Panc1 (cell line): ENCODE data around the gene NOX3. TPM values are rescaled to one million over a fixed set of nuclear protein-coding genes. Genes with fewer than 3 reads are reported as not detected.

Experiments
- ATAC-seq: fragments of 200-7000 bp; cut with Tn5 transposase; 2 replicates; pipeline ENCODE4 v1.9.1; 2020; ENCODE audit warnings: mild to moderate bottlenecking, moderate library complexity
- BruUV-seq: library from RNA; stranded (reverse); fragments of 400-500 nt; replicated peaks from 2 replicates; lab custom pipeline; 2021; lab: Mats Ljungman, UMichigan
- CTCF ChIA-PET: fragments of 300-600 bp; sonication (Branson Sonifier 250); formaldehyde crosslinking; loops from one replicate; lab custom pipeline; 2022; ENCODE audit warnings: antibody characterized with exemption; lab: Charles Lee
- POLR2A ChIA-PET: fragments of 300-600 bp; sonication (Branson Sonifier 250); formaldehyde crosslinking; loops from one replicate; lab custom pipeline; 2022; ENCODE audit warnings: antibody characterized with exemption; lab: Charles Lee
- DNase-seq: peaks from one replicate; pipeline ENCODE4 v3.0.0-alpha.2; 2010; ENCODE audit warnings: low read depth, low spot score
- H3K27ac ChIP-seq: 2 replicates; pipeline ENCODE4 v1.5.1; 2011; ENCODE audit warnings: mild to moderate bottlenecking, low read length, inconsistent platforms
- H3K27me3 ChIP-seq: fragments of 200-500 bp; sonication (Bioruptor generic); 2 replicates; pipeline ENCODE4 v1.6.0; 2014; ENCODE audit warnings: low read length, inconsistent platforms; ENCODE audit not compliant: control insufficient read depth, insufficient read depth
- H3K36me3 ChIP-seq: fragments of 200-500 bp; sonication (Bioruptor generic); 2 replicates; pipeline ENCODE4 v1.5.1; 2014; ENCODE audit warnings: inconsistent platforms, mild to moderate bottlenecking, low read length, moderate library complexity; ENCODE audit not compliant: control insufficient read depth, insufficient read depth
- H3K4me1 ChIP-seq: 2 replicates; pipeline ENCODE4 v1.5.1; 2011; ENCODE audit warnings: inconsistent platforms, mild to moderate bottlenecking, low read length, moderate library complexity; ENCODE audit not compliant: control insufficient read depth, insufficient read depth
- H3K4me3 ChIP-seq, 2 experiments: 2 replicates each; pipeline ENCODE4 v1.5.1; 2011 to 2012; ENCODE audit warnings: low read depth in 2 of 2, low read length in 2 of 2, mild to moderate bottlenecking in 2 of 2, inconsistent platforms in 1 of 2, moderate library complexity in 1 of 2
- H3K9me3 ChIP-seq: fragments of 200-500 bp; sonication (Bioruptor generic); 2 replicates; pipeline ENCODE4 v1.5.1; 2014; ENCODE audit warnings: low read depth, mild to moderate bottlenecking, inconsistent platforms, low read length, moderate library complexity; ENCODE audit not compliant: control insufficient read depth, insufficient read depth
- POLR2AphosphoS5 ChIP-seq: IDR thresholded peaks from 2 replicates; pipeline ENCODE4 v1.6.1; 2012; ENCODE audit warnings: mild to moderate bottlenecking, low read depth, low read length, moderate library complexity
- SIN3A ChIP-seq: IDR thresholded peaks from 2 replicates; pipeline ENCODE4 v1.6.1; 2012; ENCODE audit warnings: low read depth, mild to moderate bottlenecking, low read length, moderate library complexity, borderline replicate concordance; ENCODE audit not compliant: insufficient read depth
- TCF7L2 ChIP-seq: IDR thresholded peaks from 2 replicates; pipeline ENCODE4 v1.6.1; 2011; ENCODE audit warnings: mild to moderate bottlenecking, low read depth, low read length, inconsistent platforms
- in situ Hi-C: cut with HindIII; loops from 2 replicates; pipeline ENCODE4 v1.10.0; 2016; ENCODE audit warnings: low sequenced_read_pairs, low pct_unique_long_range_greater_than_20kb
- intact Hi-C: fragments of 100-400 bp; cut with micrococcal nuclease; formaldehyde crosslinking; loops from one replicate; pipeline ENCODE4 v1.10.0; 2022; ENCODE audit not compliant: unreplicated experiment
- total RNA-seq: library from RNA; stranded (reverse); gene quantifications from one replicate; pipeline ENCODE4 v1.2.1, GENCODE V29; 2021; ENCODE audit not compliant: unreplicated experiment
- TF ChIP-seq, protein P1 (sequence below): fragments of 450-650 bp; IDR thresholded peaks from 2 replicates; pipeline ENCODE4 v1.5.1; 2017; ENCODE audit warnings: mild to moderate bottlenecking
- TF ChIP-seq, protein P2 (sequence below), 2 experiments: IDR thresholded peaks; 2 replicates each; pipeline ENCODE4 v1.6.1; 2011 to 2012; ENCODE audit warnings: low read depth in 2 of 2, control low read depth in 1 of 2, low read length in 1 of 2, mild to moderate bottlenecking in 1 of 2, moderate library complexity in 1 of 2; ENCODE audit not compliant: insufficient read depth in 1 of 2

Gene NOX3
- total RNA-seq, 1 experiment from 2014 or later: not detected

DNA sequence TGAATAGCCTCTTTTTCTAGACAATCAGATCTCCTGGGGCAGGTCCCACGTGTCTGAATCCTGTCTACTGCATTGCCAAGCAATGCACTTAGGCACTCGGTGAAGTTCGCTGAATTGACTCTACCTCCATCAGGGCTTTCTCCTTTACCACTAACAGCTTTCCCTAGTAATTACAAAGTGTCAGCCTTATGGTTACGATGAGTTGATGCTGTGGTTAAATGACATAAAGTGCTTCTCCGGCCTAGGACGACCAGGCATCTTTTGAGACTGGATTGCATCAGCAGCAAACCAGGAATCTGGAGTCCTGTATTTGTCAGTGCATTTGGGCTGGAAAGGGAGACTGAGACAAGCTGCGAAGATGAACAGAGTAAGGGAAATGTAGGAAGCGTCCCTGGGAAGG lies 21.5 kb downstream of the NOX3 start:
- Histone ChIP-seq H3K4me3 (no peak overlapping the region), H3K9me3 (no peaks in the 10 kb centered on the region), H3K4me1 (no peaks in the 10 kb centered on the region), H3K36me3 (no peaks in the 10 kb centered on the region), H3K27ac (no peak overlapping the region), H3K27me3 (no peaks in the 10 kb centered on the region)
- intact Hi-C loops: no loop called here
- ATAC-seq (no peak), DNase-seq (no peak)
- POLR2A ChIA-PET: no interaction called here
- no TSS peak for BruUV-seq
- CTCF ChIA-PET: no interaction called here
- TF ChIP-seq, protein P1, sequence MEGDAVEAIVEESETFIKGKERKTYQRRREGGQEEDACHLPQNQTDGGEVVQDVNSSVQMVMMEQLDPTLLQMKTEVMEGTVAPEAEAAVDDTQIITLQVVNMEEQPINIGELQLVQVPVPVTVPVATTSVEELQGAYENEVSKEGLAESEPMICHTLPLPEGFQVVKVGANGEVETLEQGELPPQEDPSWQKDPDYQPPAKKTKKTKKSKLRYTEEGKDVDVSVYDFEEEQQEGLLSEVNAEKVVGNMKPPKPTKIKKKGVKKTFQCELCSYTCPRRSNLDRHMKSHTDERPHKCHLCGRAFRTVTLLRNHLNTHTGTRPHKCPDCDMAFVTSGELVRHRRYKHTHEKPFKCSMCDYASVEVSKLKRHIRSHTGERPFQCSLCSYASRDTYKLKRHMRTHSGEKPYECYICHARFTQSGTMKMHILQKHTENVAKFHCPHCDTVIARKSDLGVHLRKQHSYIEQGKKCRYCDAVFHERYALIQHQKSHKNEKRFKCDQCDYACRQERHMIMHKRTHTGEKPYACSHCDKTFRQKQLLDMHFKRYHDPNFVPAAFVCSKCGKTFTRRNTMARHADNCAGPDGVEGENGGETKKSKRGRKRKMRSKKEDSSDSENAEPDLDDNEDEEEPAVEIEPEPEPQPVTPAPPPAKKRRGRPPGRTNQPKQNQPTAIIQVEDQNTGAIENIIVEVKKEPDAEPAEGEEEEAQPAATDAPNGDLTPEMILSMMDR: no peak
- no peak for TF ChIP-seq POLR2AphosphoS5
- TF ChIP-seq, protein P2, sequence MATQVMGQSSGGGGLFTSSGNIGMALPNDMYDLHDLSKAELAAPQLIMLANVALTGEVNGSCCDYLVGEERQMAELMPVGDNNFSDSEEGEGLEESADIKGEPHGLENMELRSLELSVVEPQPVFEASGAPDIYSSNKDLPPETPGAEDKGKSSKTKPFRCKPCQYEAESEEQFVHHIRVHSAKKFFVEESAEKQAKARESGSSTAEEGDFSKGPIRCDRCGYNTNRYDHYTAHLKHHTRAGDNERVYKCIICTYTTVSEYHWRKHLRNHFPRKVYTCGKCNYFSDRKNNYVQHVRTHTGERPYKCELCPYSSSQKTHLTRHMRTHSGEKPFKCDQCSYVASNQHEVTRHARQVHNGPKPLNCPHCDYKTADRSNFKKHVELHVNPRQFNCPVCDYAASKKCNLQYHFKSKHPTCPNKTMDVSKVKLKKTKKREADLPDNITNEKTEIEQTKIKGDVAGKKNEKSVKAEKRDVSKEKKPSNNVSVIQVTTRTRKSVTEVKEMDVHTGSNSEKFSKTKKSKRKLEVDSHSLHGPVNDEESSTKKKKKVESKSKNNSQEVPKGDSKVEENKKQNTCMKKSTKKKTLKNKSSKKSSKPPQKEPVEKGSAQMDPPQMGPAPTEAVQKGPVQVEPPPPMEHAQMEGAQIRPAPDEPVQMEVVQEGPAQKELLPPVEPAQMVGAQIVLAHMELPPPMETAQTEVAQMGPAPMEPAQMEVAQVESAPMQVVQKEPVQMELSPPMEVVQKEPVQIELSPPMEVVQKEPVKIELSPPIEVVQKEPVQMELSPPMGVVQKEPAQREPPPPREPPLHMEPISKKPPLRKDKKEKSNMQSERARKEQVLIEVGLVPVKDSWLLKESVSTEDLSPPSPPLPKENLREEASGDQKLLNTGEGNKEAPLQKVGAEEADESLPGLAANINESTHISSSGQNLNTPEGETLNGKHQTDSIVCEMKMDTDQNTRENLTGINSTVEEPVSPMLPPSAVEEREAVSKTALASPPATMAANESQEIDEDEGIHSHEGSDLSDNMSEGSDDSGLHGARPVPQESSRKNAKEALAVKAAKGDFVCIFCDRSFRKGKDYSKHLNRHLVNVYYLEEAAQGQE (IDR thresholded peaks at IDR 0.05; ENCODE audit: insufficient read depth in 1 of 2, low read depth in 2 of 2, low read length in 1 of 2): no peak
- in situ Hi-C loops: no loop called here

DNA sequence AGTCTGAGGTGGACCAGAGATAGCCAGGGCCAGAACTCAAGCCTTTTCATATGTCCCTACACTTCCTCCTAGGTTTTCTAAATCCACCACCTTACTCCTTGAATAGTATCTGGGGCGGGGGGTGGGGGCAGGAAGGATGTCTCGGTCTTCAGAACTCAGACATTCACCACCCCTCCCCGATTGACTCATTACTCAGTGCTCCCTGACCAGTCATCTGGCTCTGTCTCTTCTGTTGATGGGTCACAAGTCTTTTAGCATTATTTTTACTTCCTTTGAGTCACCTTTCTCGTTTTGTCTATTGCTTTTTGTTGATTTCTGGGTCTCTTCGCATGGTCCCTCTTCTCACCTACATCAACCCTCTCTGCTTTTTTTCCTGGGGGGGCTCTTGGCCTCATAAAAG lies 23.3 kb downstream of the NOX3 start:
- CTCF ChIA-PET: no interaction called here
- ATAC-seq: no peak

More for the DNA sequence above, 23.3 kb downstream of the NOX3 start:
- no peak for TF ChIP-seq TCF7L2
- no peak for TF ChIP-seq POLR2AphosphoS5
- TF ChIP-seq, protein P1: no peak
- no peak for TF ChIP-seq SIN3A
- DNase-seq: no peak
- no peak overlapping the region for H3K4me3 ChIP-seq
- no peaks in the 10 kb centered on the region for H3K27me3 ChIP-seq
- intact Hi-C loops (no loop called here), in situ Hi-C loops (no loop called here)
- H3K36me3 ChIP-seq: no peaks in the 10 kb centered on the region
- no peak overlapping the region for H3K27ac ChIP-seq
- no TSS peak for BruUV-seq
- H3K4me1 ChIP-seq: no peaks in the 10 kb centered on the region
- POLR2A ChIA-PET: no interaction called here
- no peaks in the 10 kb centered on the region for H3K9me3 ChIP-seq
